OCI-LY1 (cell line): ENCODE data around the gene EXOC6.

Source experiments
- CTCF ChIP-seq: fragments of 200-600 bp; sonication (generic), shearing (Covaris generic); IDR thresholded peaks from 2 replicates; pipeline ENCODE4 v1.5.1; 2017; ENCODE audit warnings: mild to moderate bottlenecking, antibody characterized with exemption, low read length, moderate library complexity, mixed read lengths
- EZH2 ChIP-seq: fragments of 200-600 bp; sonication (generic), shearing (Covaris generic); IDR thresholded peaks from 2 replicates; pipeline ENCODE4 v1.8.0; 2017; ENCODE audit warnings: borderline replicate concordance, mixed run types, mild to moderate bottlenecking, antibody characterized with exemption, low read length, moderate library complexity, mixed read lengths

GRCh38 chr10:93066544-93066913 lies 218.2 kb downstream of the EXOC6 start:
- TF ChIP-seq CTCF = no peak
- TF ChIP-seq EZH2 = no peak
